ENCODE measurements around the gene TMUB2. TPM values are rescaled to one million over a fixed set of nuclear protein-coding genes. Genes with fewer than 3 reads are reported as not detected.

Gene TMUB2
- total RNA-seq, 2 experiments from 2014 or later, result 33.3 to 34.8 TPM

DNA sequence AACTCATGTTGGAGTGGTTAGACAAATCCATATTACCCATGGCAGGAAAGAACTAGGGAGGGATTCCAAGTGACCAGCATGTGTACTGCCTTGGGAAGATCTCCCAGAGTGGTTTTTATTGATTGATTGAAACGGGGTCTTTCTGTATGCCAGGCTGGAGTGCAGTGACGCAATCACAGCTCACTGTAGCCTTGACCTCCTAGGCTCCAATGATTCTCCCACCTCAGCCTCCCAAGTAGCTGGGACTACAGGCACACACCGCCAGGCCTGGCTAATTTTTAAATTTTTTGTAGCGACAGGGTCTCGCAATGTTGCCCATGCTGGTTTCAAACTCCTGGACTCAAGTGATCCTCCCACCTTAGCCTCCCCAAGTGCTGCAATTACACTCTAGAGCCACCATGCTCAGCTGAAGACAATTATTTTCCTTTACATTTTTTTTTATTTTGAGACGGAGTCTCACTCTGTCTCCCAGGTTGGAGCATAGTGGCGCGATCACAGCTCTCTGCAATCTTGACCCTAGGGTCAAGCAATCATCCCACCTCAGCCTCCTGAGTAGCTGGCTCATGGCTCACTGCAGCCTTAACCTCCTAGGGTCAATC, 2.5 kb upstream of the TMUB2 start:
- TF ChIP-seq, protein P1, sequence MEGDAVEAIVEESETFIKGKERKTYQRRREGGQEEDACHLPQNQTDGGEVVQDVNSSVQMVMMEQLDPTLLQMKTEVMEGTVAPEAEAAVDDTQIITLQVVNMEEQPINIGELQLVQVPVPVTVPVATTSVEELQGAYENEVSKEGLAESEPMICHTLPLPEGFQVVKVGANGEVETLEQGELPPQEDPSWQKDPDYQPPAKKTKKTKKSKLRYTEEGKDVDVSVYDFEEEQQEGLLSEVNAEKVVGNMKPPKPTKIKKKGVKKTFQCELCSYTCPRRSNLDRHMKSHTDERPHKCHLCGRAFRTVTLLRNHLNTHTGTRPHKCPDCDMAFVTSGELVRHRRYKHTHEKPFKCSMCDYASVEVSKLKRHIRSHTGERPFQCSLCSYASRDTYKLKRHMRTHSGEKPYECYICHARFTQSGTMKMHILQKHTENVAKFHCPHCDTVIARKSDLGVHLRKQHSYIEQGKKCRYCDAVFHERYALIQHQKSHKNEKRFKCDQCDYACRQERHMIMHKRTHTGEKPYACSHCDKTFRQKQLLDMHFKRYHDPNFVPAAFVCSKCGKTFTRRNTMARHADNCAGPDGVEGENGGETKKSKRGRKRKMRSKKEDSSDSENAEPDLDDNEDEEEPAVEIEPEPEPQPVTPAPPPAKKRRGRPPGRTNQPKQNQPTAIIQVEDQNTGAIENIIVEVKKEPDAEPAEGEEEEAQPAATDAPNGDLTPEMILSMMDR (IDR thresholded peaks at IDR 0.05), result no peak
- Mint-ChIP-seq H3K27ac (no peak overlapping the region), H3K27me3 (no peaks in the 10 kb centered on the region), H3K36me3 (ENCODE audit: low read depth) (peaks cover 38% of the 10 kb centered on the region), H3K4me3 (peak overlapping the region; percentile 98), H3K4me1 (ENCODE audit: low read depth) (peaks cover 45% of the 10 kb centered on the region), H3K9me3 (no peaks in the 10 kb centered on the region)
- no peaks in the 10 kb centered on the region for H3K9me3 ChIP-seq (ENCODE audit: control insufficient read depth in 1 of 2, insufficient read depth in 1 of 2, low read length in 2 of 2)
- no peaks in the 10 kb centered on the region for H3K27me3 ChIP-seq (ENCODE audit: control insufficient read depth in 1 of 2, insufficient read depth in 2 of 2, low read length in 2 of 2)
- peaks cover 30% of the 10 kb centered on the region for H3K36me3 ChIP-seq (ENCODE audit: insufficient read depth, low read length)
- H3K4me1 ChIP-seq (ENCODE audit: insufficient read depth, low read length), result peaks cover 63% of the 10 kb centered on the region
- no peak overlapping the region for H3K4me3 ChIP-seq (ENCODE audit: low read length)
- POLR2A ChIA-PET, result interaction anchor here (1.4 to 5.5 kb wide), 3 partner anchors 16 to 36 kb away, joined by 4 to 99 read pairs (median 92); partner anchors contain the start of genes ATXN7L3 and UBTF
- intact Hi-C loops (cut with DNase I, micrococcal nuclease), result no loop called here
- CTCF ChIA-PET, result interaction anchor here (1.0 to 6.5 kb wide), 3 partner anchors 16 to 147 kb away, joined by 3 to 37 read pairs (median 6); no protein-coding TSS in a partner anchor
- ATAC-seq (ENCODE audit: poor library complexity) (no peak), DNase-seq (no peak)
- no peak overlapping the region for H3K27ac ChIP-seq (ENCODE audit: low read depth in 1 of 2, low read length in 2 of 2)

DNA sequence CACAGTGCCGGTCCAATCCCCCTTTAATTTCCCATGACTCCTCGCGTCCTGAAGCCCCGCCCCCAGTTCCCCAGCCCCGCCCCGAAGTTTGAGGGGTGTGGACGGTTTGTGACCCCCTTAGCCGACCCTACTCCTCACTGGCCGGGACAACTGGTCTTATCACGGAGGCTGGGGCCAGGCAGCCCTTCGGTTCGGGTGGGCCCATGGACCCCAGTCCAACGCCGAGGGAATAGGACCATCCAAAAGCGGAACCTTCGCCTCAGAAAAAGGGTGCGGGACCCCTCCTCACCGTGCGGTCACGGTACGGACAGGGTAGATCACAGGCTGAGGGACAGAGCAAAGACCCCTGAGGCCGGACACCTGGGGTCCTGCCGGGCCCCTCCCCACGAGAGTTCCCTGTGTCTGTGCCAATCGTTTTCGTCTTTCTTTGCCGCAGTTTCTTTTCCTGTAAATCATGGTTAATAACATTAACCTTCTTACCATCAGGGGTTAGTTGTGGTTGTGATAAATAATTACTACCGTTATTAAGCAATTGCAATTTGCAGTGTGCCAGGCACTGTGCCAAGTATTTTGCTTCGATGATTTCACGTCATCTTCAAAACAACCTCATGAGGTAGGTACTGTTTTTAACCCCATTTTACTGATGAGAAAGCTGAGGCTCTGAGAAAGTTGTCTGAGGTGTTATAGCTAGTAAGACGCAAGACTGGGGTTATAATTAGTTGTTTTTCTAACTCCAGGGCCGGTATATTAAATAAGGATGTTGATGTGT, 543 bp downstream of the TMUB2 start:
- intact Hi-C loops (cut with DNase I, micrococcal nuclease), result loop anchor here (1.0 to 5.0 kb wide), 5 partner anchors 47 to 180 kb away; partner anchors contain the start of genes HDAC5 (in 2 of the 2), HROB (in 1 of the 2), LSM12 (in 1 of the 2) and SLC25A39 (in 1 of the 2)
- H3K27me3 Mint-ChIP-seq, result no peaks in the 10 kb centered on the region
- ATAC-seq (ENCODE audit: poor library complexity) (peak; percentile 60), DNase-seq (peak in 8 of 14 experiments; percentile 13 to 78 (median 39))
- peak overlapping the region; percentile 98 for H3K4me3 Mint-ChIP-seq
- H3K4me1 Mint-ChIP-seq (ENCODE audit: low read depth), result peaks cover 49% of the 10 kb centered on the region
- TF ChIP-seq, protein P1 (IDR thresholded peaks at IDR 0.05), result no peak
- no peaks in the 10 kb centered on the region for H3K9me3 Mint-ChIP-seq
- peaks cover 48% of the 10 kb centered on the region for H3K36me3 Mint-ChIP-seq (ENCODE audit: low read depth)
- ChIA-PET CTCF (interaction anchor here (0.9 to 6.5 kb wide), 8 partner anchors 12 to 144 kb away, joined by 3 to 37 read pairs (median 3); partner anchors contain the start of genes ATXN7L3 and UBTF), POLR2A (interaction anchor here (0.6 to 5.5 kb wide), 27 partner anchors 13 to 1016 kb away, joined by 3 to 99 read pairs (median 7); partner anchors contain the start of genes ATXN7L3, FAM171A2, GRN and HDAC5)
- H3K36me3 ChIP-seq (ENCODE audit: insufficient read depth, low read length), result peaks cover 35% of the 10 kb centered on the region
- H3K4me1 ChIP-seq (ENCODE audit: insufficient read depth, low read length), result peaks cover 56% of the 10 kb centered on the region
- peak overlapping the region; percentile 96 for H3K27ac Mint-ChIP-seq
- no peaks in the 10 kb centered on the region for H3K9me3 ChIP-seq (ENCODE audit: control insufficient read depth in 1 of 2, insufficient read depth in 1 of 2, low read length in 2 of 2)
- peak overlapping the region; percentile 90 for H3K4me3 ChIP-seq (ENCODE audit: low read length)
- peak overlapping the region; percentile 97 to 99 for H3K27ac ChIP-seq (ENCODE audit: low read depth in 1 of 2, low read length in 2 of 2)
- H3K27me3 ChIP-seq (ENCODE audit: control insufficient read depth in 1 of 2, insufficient read depth in 2 of 2, low read length in 2 of 2), result no peaks in the 10 kb centered on the region

Measured in CD4-positive, alpha-beta T cell (primary cell).